GM19193 (cell line): ENCODE results near the gene RETREG2.

Experiments
- POLR2A ChIP-seq: IDR thresholded peaks from 4 replicates; pipeline ENCODE4 v1.6.1; 2011; ENCODE audit not compliant: insufficient read depth, insufficient read length; ENCODE audit errors: extremely low read depth

Gene RETREG2

GRCh38 chr2:219161097-219161496, 17.0 kb upstream of the RETREG2 start:
- no peak for TF ChIP-seq POLR2A

GRCh38 chr2:219163156-219163555, 14.9 kb upstream of the RETREG2 start:
- TF ChIP-seq POLR2A: no peak

- TF ChIP-seq POLR2A: no peak
Measured at GRCh38 chr2:219165058-219165911, 12.8 kb upstream of the RETREG2 start.

GRCh38 chr2:219167997-219168396, 10.1 kb upstream of the RETREG2 start:
- TF ChIP-seq POLR2A: no peak

- no peak for TF ChIP-seq POLR2A
Measured at GRCh38 chr2:219168526-219168925, 9.5 kb upstream of the RETREG2 start.

GRCh38 chr2:219168932-219169331, 9.1 kb upstream of the RETREG2 start:
- no peak for TF ChIP-seq POLR2A

- TF ChIP-seq POLR2A: no peak
Measured at GRCh38 chr2:219169930-219170654, 8.0 kb upstream of the RETREG2 start, which contains the start of gene SLC23A3. Gene SLC23A3, minus strand, starts transcription at chr2:219170029. Its CDS starts 45 bp downstream, at chr2:219169984.

- TF ChIP-seq POLR2A: no peak
Measured at GRCh38 chr2:219171231-219171651, 6.8 kb upstream of the RETREG2 start.

GRCh38 chr2:219172231-219173154, 5.6 kb upstream of the RETREG2 start:
- TF ChIP-seq POLR2A: no peak

GRCh38 chr2:219173176-219173575, 4.9 kb upstream of the RETREG2 start:
- TF ChIP-seq POLR2A: no peak

- no peak for TF ChIP-seq POLR2A
Measured at GRCh38 chr2:219174146-219174545, 3.9 kb upstream of the RETREG2 start.

GRCh38 chr2:219174801-219175200, 3.3 kb upstream of the RETREG2 start:
- TF ChIP-seq POLR2A: no peak

- TF ChIP-seq POLR2A: no peak
Measured at GRCh38 chr2:219175486-219175885, 2.6 kb upstream of the RETREG2 start.

- no peak for TF ChIP-seq POLR2A
Measured at GRCh38 chr2:219175928-219176817, 1.9 kb upstream of the RETREG2 start.
